Prostate gland (tissue), 2 donors: Measurements from ENCODE around the gene ULK1.

Source experiments
- POLR2A ChIP-seq: fragments of 450-650 bp; IDR thresholded peaks from one replicate; pipeline ENCODE4 v1.6.1; 2016; ENCODE audit warnings: antibody characterized with exemption, mild to moderate bottlenecking
- TF ChIP-seq, protein P1 (sequence below), 4 experiments: fragments of 200-600 bp in 2 of 4; fragments of 450-650 bp in 2 of 4; sonication (generic) in 2 of 4; IDR thresholded peaks; 1 replicate in 3 of 4; 2 replicates in 1 of 4; pipeline ENCODE4 v1.5.1; 2016 to 2019; ENCODE audit warnings: antibody characterized with exemption in 4 of 4, mild to moderate bottlenecking in 2 of 4, moderate library complexity in 2 of 4

DNA sequence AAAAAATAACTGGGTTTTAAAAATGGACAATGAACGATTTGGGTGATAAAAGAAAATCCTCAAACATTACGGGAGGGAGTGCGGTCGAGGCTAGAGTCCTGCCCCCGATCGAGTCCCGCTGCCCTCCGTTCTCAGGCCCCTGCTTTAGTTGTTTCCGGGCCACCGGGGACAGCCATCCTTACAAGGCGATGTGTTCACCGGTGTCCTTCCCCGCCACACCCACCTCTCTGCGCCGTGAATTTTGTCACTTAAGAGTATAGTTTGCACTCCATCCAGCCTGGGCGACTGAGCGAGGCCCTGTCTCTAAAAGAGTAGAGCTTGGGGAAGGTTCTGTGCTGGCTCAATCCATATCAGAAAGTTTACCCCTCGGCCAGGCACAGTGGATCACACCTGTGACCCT is 2.9 kb downstream of the ULK1 start:
- TF ChIP-seq, protein P1, sequence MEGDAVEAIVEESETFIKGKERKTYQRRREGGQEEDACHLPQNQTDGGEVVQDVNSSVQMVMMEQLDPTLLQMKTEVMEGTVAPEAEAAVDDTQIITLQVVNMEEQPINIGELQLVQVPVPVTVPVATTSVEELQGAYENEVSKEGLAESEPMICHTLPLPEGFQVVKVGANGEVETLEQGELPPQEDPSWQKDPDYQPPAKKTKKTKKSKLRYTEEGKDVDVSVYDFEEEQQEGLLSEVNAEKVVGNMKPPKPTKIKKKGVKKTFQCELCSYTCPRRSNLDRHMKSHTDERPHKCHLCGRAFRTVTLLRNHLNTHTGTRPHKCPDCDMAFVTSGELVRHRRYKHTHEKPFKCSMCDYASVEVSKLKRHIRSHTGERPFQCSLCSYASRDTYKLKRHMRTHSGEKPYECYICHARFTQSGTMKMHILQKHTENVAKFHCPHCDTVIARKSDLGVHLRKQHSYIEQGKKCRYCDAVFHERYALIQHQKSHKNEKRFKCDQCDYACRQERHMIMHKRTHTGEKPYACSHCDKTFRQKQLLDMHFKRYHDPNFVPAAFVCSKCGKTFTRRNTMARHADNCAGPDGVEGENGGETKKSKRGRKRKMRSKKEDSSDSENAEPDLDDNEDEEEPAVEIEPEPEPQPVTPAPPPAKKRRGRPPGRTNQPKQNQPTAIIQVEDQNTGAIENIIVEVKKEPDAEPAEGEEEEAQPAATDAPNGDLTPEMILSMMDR (IDR thresholded peaks at IDR 0.05), result no peak
- TF ChIP-seq POLR2A, result no peak
